GM18517 (cell line): Measurements from ENCODE around the gene NR2C1.

ENCODE experiments used
- ATAC-seq: cut with Tn5 transposase; IDR thresholded peaks from one replicate; pipeline ENCODE4 v1.9.1; 2021; ENCODE audit warnings: mild to moderate bottlenecking, moderate library complexity; ENCODE audit not compliant: unreplicated experiment

Gene NR2C1

DNA sequence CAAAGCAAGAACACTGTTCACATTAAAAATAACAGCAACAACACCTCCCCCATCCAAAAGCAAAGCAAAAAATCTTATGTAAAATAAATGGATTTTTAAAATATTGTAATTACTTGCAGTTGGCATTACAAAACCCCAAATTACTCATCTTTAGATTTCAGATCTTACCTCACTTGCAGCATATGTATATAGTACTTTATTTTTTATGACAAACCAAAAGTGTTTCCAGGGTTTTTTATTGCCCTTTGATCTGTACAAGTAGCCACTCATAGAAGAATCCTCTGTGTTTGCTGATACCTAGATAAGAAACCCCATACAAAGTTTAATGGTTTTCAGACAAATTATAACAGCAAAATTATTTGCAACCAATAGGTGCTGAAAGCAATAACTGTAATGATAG lies 12.2 kb upstream of the NR2C1 start:
- ATAC-seq: no peak

GRCh38 chr12:95083938-95084337 lies 10.5 kb upstream of the NR2C1 start:
- no peak for ATAC-seq

GRCh38 chr12:95083471-95083870 lies 10.1 kb upstream of the NR2C1 start:
- no peak for ATAC-seq

DNA sequence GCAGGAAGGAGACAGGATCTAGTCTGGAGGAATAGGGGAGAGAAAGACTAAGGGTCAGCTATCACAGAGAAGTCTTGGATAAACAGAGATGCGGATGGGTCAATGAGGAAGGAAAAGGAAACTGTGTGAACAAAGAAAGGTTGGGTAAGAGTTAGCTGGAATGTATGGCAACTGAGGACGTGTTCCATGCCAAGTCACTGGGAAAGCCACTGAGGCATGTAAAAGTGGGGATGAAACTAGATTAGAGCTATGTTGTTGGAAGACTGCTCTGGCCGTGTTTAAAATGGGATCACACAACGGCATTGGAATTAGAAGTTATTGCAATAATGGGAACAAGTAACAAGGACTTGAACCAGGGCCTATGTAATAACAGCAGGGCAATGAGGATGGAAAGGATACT lies 3.9 kb upstream of the NR2C1 start:
- no peak for ATAC-seq

GRCh38 chr12:95074766-95075165 lies 1.3 kb upstream of the NR2C1 start:
- no peak for ATAC-seq

DNA sequence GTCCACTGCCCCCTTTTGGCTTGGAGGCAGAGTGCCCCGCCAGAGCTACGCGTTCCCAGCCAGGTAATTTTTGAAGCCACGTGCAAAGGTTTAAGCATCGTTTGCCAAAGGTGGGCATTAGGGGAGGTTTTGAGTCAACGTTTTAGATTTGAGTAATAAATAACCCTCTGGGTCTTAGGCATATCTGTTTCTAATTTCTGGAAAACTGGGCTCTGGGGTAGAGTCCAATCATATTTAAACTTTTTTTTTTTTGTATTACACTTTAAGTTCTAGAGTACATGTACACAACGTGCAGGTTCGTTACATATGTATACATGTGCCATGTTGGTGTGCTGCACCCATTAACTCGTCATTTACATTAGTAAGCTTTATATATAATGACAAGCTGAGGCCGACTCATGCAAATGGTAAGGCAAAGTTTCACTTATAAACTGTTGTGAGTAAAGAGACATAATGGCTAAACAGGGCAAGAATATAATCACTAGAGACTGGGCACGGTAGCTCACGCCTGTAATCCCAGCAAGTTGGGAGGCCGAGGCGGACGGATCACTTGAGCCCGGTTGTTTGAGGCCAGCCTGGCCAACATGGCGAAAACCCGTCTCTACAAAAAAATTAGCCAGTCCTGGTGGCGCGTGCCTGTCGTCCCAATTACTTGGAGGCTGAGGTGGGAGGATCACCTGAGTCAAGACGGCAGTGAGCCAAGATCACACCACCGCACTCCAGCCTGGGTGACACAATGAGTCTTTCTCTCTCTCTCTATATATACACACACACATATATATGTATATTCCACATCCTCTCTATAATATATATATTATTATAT lies 491 bp upstream of the NR2C1 start:
- ATAC-seq: no peak

DNA sequence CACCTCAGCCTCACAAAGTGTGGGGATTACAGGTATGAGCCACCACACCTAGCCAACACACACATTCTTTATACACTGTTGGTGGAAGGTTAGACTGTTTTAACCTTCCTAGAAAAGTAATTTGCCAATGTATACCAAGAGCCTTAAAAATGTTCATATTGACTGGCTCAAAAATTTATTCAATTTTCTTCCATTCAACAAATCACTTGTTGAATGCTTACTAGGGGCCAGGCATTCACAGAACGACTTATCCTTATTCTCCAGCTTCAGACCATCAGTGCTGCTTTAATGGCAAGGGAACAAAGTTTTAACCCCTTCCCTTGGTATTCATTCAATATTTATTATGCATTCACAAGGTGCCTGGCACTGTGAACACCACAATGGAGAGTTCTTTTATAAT lies 3.0 kb downstream of the NR2C1 start:
- no peak for ATAC-seq

DNA sequence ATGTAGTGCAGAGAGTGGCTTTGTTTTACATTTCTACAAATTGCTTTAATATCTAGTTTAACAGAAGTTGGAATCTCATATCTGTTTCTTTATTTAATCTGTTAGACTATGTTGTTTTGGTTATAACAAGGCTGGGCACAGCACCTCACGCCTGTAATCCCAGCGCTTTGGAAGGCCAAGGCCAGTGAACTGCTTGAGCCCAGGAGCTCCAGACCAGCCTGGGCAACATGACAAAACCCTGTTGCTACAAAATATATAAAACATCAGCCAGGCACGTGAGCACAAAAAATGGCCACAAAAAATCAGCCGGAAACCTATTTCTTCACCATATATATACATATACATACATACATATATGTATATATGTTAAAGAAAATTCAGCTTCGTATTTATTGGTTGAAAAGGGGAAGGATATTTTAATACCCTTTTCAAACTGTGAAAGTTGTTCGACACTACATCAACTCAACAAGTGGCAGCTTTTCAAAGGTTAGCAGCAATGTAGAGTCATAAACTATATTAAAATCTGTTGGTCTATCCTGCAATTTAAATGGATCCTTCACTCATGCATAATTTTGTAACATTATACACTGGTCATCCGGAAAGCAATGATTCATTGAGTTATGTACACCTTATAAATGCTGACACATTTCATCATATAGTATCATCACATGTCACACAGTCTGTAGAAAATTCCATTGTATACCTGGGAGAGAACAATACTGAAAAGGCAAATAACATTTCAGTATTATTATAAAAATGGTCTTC lies 7.1 kb downstream of the NR2C1 start:
- ATAC-seq: no peak

DNA sequence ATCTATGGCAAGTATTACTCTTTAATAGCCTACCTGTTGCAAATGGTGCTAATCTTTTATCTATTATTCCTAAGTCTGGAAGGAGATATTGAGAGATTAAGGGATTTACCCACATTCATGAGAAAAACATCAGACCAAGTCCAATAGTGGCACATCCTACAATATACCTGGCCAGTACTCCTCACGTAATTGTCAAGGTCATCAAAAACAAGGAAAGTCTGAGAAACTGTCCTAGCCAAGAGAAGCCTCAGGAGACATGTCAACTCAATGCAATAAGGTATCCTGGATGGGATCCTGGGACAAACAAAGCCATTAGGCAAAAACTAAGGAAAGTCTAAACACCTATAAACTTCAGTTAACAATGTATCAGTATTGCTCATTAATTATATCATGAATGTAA lies 12.5 kb downstream of the NR2C1 start:
- no peak for ATAC-seq

DNA sequence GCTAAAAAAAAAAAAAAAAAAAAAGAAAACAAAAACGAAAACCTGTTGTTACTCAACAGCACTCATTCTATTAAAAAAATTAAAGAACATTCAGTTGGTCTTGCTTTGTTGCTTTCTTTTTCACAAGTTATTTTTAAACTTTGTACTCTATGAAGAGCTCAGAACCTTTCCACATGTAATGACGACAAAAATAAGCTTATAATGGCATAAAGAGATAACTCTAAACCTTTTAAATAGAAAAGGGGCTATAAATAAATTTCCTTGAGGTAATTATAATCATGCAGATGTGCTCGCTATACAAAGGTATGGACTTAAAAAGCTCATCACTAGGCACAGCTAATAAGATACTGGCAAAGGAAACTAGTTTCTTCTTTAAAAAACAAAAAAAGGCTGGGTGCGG lies 13.4 kb downstream of the NR2C1 start:
- ATAC-seq: no peak

- no peak for ATAC-seq
These were observed 16.0 kb downstream of the NR2C1 start for GRCh38 chr12:95057424-95057823.

DNA sequence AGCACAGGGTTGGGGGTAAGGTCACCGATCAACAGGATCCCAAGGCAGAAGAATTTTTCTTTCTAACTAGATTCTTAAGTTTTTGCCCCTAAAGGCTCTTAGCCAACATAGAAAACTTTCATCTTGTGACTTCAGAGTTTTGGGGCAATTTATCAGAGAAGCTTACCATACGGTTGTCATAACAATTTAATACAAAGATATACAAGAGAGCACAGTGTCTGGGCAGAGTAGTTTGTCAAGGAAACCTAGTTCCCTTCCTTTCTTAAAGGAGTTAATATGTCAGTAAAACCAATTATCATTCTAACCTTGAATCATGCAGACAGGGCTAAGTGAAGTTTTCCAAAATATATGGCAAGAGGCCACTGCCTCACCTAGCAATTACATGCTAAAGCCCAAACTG lies 18.4 kb downstream of the NR2C1 start:
- ATAC-seq: no peak

DNA sequence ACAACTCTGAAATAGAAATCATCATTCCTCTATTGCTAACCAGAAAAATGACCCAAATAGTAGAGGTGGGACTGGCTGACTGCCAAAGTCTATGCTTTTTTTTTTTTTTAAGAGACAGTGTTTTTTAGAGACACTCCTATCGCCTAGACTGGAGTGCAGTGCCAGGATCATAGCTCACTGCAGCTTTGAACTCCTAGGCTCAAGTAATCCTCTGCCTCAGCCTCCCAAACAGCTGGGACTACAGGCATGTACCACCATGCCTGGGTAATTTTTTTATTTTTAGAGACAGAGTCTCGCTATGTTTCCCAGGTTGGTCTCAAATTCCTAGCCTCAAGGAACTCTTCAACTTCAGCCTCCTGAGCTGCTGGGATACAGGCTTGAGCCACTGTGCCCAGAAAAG lies 19.2 kb downstream of the NR2C1 start:
- ATAC-seq: no peak

DNA sequence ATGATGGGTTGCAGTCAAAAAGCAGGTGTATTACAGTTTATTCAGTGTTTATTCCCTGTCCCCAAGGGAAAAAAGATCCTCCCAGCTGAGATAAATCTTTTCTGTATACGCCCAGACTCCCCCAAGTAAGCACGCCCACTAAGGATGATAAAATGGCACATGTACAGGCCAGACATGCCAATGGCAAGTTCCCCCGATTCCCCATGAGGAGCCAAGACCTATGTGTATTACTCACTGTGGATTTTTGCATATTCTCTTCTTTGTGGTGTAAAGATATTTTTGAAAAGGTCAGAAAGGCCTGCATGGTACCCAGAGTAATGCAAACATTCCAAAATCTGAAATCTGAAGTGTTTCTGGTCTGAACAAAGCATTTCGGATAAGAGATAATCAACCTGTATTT lies 22.2 kb downstream of the NR2C1 start:
- no peak for ATAC-seq

DNA sequence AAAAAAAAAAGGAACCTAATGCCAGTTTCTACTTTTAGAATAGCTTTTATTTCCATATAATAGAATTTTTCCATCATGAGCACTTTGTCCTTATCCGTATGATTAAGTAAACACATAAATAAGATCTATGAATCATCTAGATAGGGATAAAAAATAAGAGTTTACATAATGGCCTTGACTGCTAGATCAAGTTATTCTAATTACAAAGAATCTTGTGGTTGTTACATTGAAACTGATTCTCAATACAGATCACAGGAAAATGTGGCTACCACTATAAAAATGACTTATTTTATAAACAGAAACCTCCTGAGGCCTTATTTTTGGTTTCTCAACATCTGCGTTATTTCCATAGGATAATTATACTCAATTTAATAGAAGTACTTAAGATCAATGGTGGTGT lies 35.5 kb downstream of the NR2C1 start:
- ATAC-seq: no peak

DNA sequence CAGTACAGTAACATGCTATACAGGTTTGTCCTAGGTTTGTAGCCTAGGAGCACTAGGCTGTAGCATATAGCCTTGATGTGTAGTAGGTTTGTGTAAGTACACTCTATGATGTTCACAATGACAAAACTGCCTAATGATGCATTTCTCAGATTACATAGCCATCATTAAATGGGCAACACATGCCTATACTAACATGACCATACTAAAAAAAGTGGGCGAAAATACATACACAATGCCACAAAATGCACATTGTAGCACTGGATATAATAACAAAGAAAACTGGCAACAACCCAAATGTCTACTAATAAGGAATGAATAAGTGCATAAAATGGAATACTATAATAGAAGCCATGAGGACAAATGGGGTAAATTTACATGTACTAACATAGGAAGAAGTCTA lies 38.7 kb downstream of the NR2C1 start:
- no peak for ATAC-seq

DNA sequence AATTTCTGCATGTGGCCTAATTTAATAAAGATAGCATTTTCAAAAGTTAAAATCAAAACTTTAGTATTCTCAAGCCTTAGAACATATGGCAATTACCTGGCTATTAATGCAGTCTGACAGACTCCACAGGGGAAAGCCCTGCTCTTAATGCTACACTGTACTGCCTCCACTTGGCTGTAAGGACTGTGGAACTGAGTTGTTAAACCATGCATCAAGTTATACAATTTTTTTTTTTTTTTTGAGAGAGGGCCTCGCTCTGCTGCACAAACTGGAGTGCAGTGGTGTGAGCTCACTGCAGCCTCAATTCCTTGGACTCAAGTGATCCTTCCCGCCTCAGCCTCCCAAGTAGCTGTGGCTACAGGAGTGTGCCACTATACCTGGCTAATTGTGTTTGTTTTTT lies 50.9 kb downstream of the NR2C1 start:
- ATAC-seq: no peak

GRCh38 chr12:95017482-95017881 lies 55.9 kb downstream of the NR2C1 start:
- no peak for ATAC-seq

DNA sequence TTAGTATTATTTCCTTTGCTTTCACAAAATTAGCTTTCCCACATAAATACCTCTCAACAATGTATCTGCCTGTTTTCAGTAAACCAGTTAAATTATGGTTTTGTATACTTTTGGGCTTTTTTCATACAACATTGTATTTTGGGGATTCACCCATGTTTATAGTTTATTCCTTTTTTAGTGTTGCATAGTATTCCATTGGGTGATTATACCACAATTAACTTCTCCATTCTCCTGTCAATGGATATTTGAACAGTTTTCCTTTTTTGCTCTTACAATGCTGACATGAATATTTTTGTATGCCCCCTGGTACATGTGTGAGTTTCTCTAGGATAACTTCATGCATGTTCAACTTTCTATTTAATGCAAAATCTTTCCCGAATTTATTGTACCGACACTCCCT lies 57.3 kb downstream of the NR2C1 start:
- ATAC-seq: no peak

DNA sequence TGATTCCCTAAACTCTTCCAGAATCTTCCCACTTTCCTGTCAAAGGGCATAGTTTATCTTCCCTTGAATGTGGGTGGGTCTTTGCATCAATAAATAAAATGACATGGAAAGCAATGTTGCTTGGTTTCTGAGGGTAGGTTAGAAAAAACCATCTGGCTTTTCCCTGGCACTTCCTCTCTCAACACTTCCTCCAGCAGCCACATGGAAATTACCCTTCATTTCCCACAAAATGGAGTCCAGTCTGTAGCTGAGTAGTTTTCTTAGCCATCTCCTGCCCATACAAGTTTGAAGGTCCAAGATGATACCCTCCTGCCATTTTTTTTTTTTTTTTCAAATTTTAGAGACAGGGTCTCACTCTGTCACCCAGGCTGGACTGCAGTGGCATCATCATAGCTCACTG lies 58.9 kb downstream of the NR2C1 start:
- ATAC-seq: no peak

DNA sequence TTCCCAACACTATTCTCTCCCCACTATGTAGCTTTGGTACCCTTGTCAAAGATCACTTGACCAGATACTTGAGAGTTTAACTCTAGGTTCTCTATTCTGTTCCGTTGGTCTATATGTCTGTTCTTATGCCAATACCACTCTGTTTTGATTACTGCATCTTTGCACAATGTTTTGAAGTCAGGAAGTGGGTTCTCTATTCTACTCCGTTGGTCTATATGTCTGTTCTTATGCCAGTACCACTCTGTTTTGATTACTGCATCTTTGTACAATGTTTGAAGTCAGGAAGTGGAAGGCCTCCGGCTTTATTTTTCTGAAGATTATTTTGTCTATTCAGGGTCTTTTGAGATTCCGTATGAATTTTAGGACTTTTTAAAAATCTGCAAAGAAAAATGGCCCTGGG lies 67.2 kb downstream of the NR2C1 start:
- ATAC-seq: no peak

DNA sequence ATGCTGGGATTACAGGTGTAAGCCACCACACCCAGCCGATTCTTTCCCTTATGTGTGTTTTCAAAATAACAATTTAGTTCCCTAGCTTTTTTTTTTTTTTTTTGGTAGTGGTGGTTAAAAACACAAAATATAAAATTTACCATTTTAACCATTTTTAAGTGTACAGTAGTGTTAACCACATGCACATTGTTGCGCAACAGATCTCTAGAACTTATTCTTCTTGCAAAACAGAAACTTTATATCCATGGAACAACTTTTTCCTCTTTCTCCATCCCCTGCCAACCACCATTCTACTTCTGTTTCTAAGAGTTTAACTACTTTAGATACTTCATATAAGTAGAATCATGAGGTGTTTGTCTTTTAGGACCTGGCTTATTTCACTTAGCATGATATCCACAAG lies 68.8 kb downstream of the NR2C1 start:
- no peak for ATAC-seq

DNA sequence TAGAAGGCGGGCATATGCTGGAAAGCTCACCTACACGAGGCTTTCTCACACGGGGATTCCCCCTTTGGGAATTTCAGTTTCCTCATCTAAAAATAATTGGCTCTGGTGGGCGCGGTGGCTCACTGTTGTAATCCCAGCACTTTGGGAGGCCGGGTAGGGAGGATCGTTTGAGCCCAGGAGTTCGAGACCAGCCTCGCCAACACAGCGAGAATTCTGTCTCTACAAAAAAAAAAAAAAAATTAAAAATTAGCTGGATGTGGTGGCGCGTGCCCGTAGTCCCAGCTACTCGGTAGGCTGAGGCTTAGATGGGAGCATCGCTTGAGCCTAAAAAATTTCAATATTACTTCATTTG lies 69.5 kb downstream of the NR2C1 start:
- ATAC-seq: no peak
